BLaER1 treated with 17β-estradiol and CSF1 and Interleukin-3, amounts not matched to agents 10 nM and 100 nM (cell line): ENCODE data around the gene ANKRD44.

Experiments used
- H3K27ac ChIP-seq, 11 experiments: shearing (Covaris generic); formaldehyde crosslinking; 2 replicates each; pipeline ENCODE4 v1.8.1; 2022
- H3K27me3 ChIP-seq, 11 experiments: shearing (Covaris generic); formaldehyde crosslinking; 2 replicates each; pipeline ENCODE4 v1.8.1; 2022
- H3K36me3 ChIP-seq, 11 experiments: shearing (Covaris generic); formaldehyde crosslinking; 2 replicates each; pipeline ENCODE4 v1.8.1; 2022
- H3K4me1 ChIP-seq, 10 experiments: shearing (Covaris generic); formaldehyde crosslinking; 2 replicates each; pipeline ENCODE4 v1.8.1; 2022
- H3K4me2 ChIP-seq, 11 experiments: shearing (Covaris generic); formaldehyde crosslinking; 2 replicates each; pipeline ENCODE4 v1.8.1; 2022
- H3K4me3 ChIP-seq, 10 experiments: shearing (Covaris generic); formaldehyde crosslinking; 2 replicates each; pipeline ENCODE4 v1.8.1; 2022
- H3K9ac ChIP-seq, 11 experiments: shearing (Covaris generic); formaldehyde crosslinking; 2 replicates each; pipeline ENCODE4 v1.8.1; 2022
- H3K9me3 ChIP-seq, 11 experiments: shearing (Covaris generic); formaldehyde crosslinking; replicated peaks in 1 of 11; 2 replicates each; pipeline ENCODE4 v1.8.1; 2022
- H4K20me1 ChIP-seq, 11 experiments: shearing (Covaris generic); formaldehyde crosslinking; 2 replicates each; pipeline ENCODE4 v1.8.1; 2022
- Cebpa-rat ChIP-seq, 11 experiments: shearing (Covaris generic); IDR thresholded peaks; 2 replicates each; pipeline ENCODE4 v1.8.1; 2022

ANKRD44 gene

DNA sequence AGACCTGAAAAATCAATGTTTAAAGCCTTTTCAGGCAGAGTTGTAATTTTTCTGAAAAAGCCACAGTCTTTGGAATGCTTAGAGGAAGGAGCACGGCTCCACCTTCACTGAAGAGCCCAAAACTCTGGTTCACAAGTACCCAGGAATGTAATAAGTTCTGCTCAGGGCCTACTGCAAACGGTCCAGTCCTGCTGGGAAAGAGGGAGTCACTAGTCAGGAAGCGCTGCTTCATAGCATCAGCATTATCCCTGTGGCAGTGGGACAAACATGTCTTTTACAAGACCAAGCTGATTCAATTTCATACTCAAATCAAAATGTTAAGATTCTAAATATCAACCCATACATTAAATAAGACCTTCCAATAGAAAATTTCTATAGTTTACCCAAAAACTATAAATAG, 231.2 kb downstream of the ANKRD44 start:
- peaks cover 0 to 7% (median 0%) of the 10 kb centered on the region in 11 experiments; a peak in 1 of 22 replicates for H4K20me1 ChIP-seq
- no peak overlapping the region for H3K9ac ChIP-seq
- H3K4me1 ChIP-seq: peaks cover 0 to 26% (median 8%) of the 10 kb centered on the region in 10 experiments; a peak in 10 of 20 replicates
- H3K4me2 ChIP-seq: no peak overlapping the region
- TF ChIP-seq Cebpa-rat (IDR thresholded peaks at IDR 0.05): no peak
- H3K36me3 ChIP-seq: peaks cover 0 to 89% (median 0%) of the 10 kb centered on the region in 11 experiments; a peak in 9 of 22 replicates
- no peak overlapping the region for H3K27ac ChIP-seq
- no peak overlapping the region for H3K4me3 ChIP-seq
- peaks cover 0 to 13% (median 0%) of the 10 kb centered on the region in 11 experiments; a peak in 7 of 22 replicates for H3K9me3 ChIP-seq
- H3K27me3 ChIP-seq: no peaks in the 10 kb centered on the region

DNA sequence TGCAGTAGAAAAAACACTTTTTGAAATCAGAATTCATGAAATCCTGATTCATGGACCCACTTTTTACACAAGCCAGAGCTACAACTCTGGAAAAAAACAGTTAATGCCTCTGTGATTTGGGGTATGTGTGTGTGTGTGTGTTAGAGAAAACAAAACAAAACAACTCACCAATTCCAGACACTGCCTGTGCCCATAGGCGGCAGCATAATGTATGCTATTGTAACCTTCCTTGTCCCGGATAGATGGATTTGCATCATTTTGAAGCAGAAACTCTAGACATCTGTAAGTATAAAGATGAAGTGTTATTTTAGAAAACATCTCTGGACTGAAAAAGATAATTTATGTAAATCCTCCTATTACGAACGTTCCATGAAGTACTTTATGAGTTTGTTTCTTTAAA, 232.0 kb downstream of the ANKRD44 start:
- Histone ChIP-seq H4K20me1 (peaks cover 0 to 7% (median 0%) of the 10 kb centered on the region in 11 experiments; a peak in 1 of 22 replicates), H3K4me3 (no peak overlapping the region), H3K27ac (no peak overlapping the region), H3K27me3 (no peaks in the 10 kb centered on the region), H3K4me1 (peaks cover 2 to 26% (median 10%) of the 10 kb centered on the region in 10 experiments; a peak in 15 of 20 replicates), H3K9ac (no peak overlapping the region), H3K9me3 (peaks cover 0 to 13% (median 0%) of the 10 kb centered on the region in 11 experiments; a peak in 6 of 22 replicates), H3K36me3 (peaks cover 0 to 89% (median 0%) of the 10 kb centered on the region in 11 experiments; a peak in 9 of 22 replicates), H3K4me2 (no peak overlapping the region)
- no peak for TF ChIP-seq Cebpa-rat (IDR thresholded peaks at IDR 0.05)

DNA sequence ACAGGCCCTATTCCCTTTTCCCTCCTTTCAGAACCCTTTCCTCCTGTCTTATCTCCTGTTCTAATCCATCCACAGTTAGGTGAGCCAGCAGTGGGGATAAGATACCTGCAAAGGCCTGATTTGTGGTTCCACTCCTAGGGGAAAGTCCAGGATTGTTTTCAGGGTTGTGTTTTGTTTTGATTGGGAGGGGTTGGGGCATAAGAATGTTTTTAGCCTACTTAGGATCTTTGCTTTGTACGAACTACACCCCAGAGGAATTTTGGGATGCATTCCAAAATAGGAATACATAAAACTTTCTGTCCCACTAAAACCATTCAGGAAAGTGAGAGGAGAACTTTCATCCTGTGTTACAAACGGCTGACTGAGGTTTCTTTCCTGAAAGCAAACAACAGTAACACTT, 233.2 kb downstream of the ANKRD44 start:
- Histone ChIP-seq H3K4me3 (no peak overlapping the region), H3K27ac (no peak overlapping the region), H3K27me3 (no peaks in the 10 kb centered on the region), H3K9me3 (peaks cover 0 to 13% (median 0%) of the 10 kb centered on the region in 11 experiments; a peak in 6 of 22 replicates), H3K9ac (no peak overlapping the region), H3K4me2 (no peak overlapping the region), H3K4me1 (peaks cover 4 to 20% (median 11%) of the 10 kb centered on the region in 10 experiments; a peak in 15 of 20 replicates), H4K20me1 (peaks cover 0 to 7% (median 0%) of the 10 kb centered on the region in 11 experiments; a peak in 1 of 22 replicates), H3K36me3 (peaks cover 0 to 83% (median 0%) of the 10 kb centered on the region in 11 experiments; a peak in 9 of 22 replicates)
- TF ChIP-seq Cebpa-rat (IDR thresholded peaks at IDR 0.05): no peak

DNA sequence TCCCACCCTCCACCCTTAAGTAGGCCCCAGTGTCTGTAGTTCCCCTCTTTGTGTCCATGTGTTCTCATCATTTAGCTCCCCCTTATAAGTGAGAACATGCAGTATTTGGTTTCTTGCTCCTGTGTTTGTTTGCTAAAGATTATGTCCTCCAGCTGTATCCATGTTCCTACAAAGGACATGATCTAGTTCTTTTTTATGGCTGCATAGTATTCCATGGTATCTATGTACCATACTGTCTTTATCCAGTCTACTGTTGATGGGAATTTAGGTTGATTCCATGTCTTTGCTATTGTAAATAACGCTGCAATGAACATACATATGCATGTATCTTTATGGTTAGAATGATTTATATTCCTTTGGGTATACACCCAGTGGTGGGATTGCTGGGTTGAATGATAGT, 233.9 kb downstream of the ANKRD44 start:
- peaks cover 0 to 13% (median 0%) of the 10 kb centered on the region in 11 experiments; a peak in 6 of 22 replicates for H3K9me3 ChIP-seq
- no peak for TF ChIP-seq Cebpa-rat (IDR thresholded peaks at IDR 0.05)
- H3K4me1 ChIP-seq: peaks cover 2 to 19% (median 9%) of the 10 kb centered on the region in 10 experiments; a peak in 15 of 20 replicates
- peaks cover 0 to 7% (median 0%) of the 10 kb centered on the region in 11 experiments; a peak in 1 of 22 replicates for H4K20me1 ChIP-seq
- H3K27ac ChIP-seq: no peak overlapping the region
- H3K4me2 ChIP-seq: no peak overlapping the region
- no peaks in the 10 kb centered on the region for H3K27me3 ChIP-seq
- H3K4me3 ChIP-seq: no peak overlapping the region
- H3K36me3 ChIP-seq: peaks cover 0 to 82% (median 0%) of the 10 kb centered on the region in 11 experiments; a peak in 9 of 22 replicates
- H3K9ac ChIP-seq: no peak overlapping the region

DNA sequence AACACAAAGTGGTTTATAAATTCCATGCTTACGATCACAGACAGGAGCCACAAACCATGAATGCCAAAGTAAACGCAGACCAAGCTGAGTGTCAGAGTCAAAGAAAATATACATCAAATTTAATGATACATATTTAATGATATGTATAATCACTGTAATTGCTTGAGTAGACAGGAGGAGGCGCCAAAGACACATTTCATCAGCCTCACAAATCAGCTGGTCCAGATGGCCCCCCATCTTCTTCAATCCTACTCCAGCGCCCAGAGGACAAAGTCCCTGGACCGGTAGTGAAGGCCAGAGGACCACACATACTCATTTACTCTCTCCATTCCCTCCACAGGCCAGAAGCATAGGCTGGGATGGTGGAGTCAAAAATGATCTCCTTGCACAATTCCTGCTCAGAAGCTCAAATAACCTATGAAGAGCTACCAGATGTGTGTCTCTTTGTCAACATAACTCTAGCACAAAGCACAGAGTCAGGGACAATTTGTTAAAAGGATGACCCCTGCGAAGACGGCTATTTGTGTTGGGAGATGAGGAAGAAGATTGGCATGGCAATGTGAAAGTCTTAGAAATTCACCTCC, 234.7 kb downstream of the ANKRD44 start:
- Histone ChIP-seq H3K4me2 (no peak overlapping the region), H3K27me3 (no peaks in the 10 kb centered on the region), H3K9ac (no peak overlapping the region), H3K36me3 (peaks cover 0 to 78% (median 0%) of the 10 kb centered on the region in 11 experiments; a peak in 9 of 22 replicates), H3K4me3 (no peak overlapping the region), H3K4me1 (peaks cover 0 to 19% (median 7%) of the 10 kb centered on the region in 10 experiments; a peak in 13 of 20 replicates), H3K27ac (no peak overlapping the region), H4K20me1 (peaks cover 0 to 3% (median 0%) of the 10 kb centered on the region in 11 experiments; a peak in 1 of 22 replicates), H3K9me3 (peaks cover 0 to 13% (median 0%) of the 10 kb centered on the region in 11 experiments; a peak in 6 of 22 replicates)
- TF ChIP-seq Cebpa-rat (IDR thresholded peaks at IDR 0.05): no peak

DNA sequence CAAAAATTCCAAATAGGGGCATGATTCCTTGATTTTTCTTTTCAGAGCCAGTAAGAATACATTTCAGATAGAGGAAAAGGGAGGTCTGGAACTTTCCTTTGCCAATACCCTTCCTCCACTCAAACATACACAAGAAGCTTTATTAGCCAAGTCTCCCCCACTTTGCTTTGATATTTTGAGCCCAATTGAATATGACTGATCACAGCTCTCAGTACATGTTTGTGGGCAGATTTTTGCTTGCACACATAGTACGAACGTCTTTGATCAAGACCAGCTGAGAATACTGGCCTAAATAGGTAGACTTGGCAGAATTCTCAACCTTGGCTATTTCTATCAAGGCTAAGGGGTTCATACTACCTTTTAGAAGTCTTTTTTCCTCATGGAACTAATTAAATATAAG, 235.3 kb downstream of the ANKRD44 start:
- no peak overlapping the region for H3K27ac ChIP-seq

DNA sequence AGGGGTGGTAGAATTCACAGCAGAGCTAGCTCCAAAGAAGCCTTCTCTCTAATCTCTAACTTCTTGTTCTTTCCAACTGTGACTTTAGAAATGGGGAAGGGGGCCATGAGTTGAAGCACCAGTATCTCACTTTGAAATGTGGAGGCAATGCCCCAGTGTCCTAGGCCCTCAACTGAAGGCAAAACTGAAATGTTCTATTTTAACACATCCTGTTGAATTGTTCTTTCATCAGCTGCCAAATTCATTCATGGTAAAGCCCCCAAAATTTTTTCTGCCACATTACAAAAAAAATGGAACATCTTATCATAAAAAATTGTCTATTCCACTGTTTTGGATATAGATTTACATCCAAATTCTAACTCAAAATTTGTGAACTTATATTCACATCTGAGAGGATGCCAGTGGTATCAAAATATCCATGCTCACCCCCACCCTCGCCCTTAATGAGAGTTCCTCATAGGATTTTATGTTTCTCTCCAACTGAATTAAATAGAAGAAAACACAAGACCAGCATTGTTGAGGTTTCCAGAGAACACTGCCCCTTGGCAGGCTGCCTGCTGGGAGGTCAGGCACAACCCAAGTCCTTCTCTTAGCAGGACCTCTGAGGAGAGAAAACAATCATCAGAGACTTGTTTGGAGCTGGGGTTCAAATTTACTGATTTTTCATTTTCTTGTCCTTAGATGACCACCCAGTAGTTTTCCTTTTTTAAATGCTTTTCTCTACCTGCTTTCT, 236.7 kb downstream of the ANKRD44 start:
- Histone ChIP-seq H3K4me2 (peak overlapping the region in 3 of 11 experiments; percentile 20 to 33 (median 31); a peak in 4 of 22 replicates), H3K9ac (no peak overlapping the region), H3K4me3 (no peak overlapping the region), H3K36me3 (peaks cover 0 to 59% (median 0%) of the 10 kb centered on the region in 11 experiments; a peak in 9 of 22 replicates), H3K4me1 (peaks cover 0 to 16% (median 7%) of the 10 kb centered on the region in 10 experiments; a peak in 10 of 20 replicates), H3K9me3 (peaks cover 0 to 13% (median 0%) of the 10 kb centered on the region in 11 experiments; a peak in 6 of 22 replicates), H4K20me1 (no peaks in the 10 kb centered on the region), H3K27me3 (no peaks in the 10 kb centered on the region), H3K27ac (no peak overlapping the region)
- TF ChIP-seq Cebpa-rat (IDR thresholded peaks at IDR 0.05): no peak

More for the DNA sequence above, 235.3 kb downstream of the ANKRD44 start:
- H3K4me2 ChIP-seq: no peak overlapping the region
- H3K9ac ChIP-seq: no peak overlapping the region
- H3K27me3 ChIP-seq: no peaks in the 10 kb centered on the region
- no peak overlapping the region for H3K4me3 ChIP-seq
- H3K4me1 ChIP-seq: peaks cover 0 to 16% (median 7%) of the 10 kb centered on the region in 10 experiments; a peak in 10 of 20 replicates
- no peak for TF ChIP-seq Cebpa-rat (IDR thresholded peaks at IDR 0.05)
- no peaks in the 10 kb centered on the region for H4K20me1 ChIP-seq
- H3K36me3 ChIP-seq: peaks cover 0 to 73% (median 0%) of the 10 kb centered on the region in 11 experiments; a peak in 9 of 22 replicates
- peaks cover 0 to 13% (median 0%) of the 10 kb centered on the region in 11 experiments; a peak in 6 of 22 replicates for H3K9me3 ChIP-seq

DNA sequence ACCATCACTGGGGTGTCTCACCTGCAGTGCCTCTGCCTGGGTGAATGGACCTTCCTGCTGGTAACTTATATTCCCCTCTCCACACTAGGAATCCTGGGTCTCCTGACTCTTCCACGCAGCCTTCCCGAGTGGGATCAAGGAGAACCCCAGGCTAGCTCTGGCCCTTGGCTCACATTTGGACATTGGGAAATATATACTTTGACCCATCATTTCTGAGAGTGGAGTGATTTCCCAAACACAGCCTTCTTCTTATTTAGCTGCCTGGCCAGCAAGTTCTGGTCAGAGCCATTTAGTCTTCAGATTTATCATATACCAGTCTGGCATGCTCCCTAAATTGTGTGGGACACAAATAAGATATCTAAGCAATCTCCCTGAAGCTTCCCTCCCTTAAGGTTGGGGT, 237.3 kb downstream of the ANKRD44 start:
- Histone ChIP-seq H4K20me1 (no peaks in the 10 kb centered on the region), H3K9me3 (peaks cover 0 to 13% (median 0%) of the 10 kb centered on the region in 11 experiments; a peak in 6 of 22 replicates), H3K4me1 (peaks cover 0 to 16% (median 7%) of the 10 kb centered on the region in 10 experiments; a peak in 10 of 20 replicates), H3K4me2 (peak overlapping the region in 3 of 11 experiments; percentile 20 to 33 (median 31); a peak in 3 of 22 replicates), H3K27ac (no peak overlapping the region), H3K36me3 (peaks cover 0 to 53% (median 0%) of the 10 kb centered on the region in 11 experiments; a peak in 9 of 22 replicates), H3K4me3 (no peak overlapping the region), H3K9ac (no peak overlapping the region), H3K27me3 (no peaks in the 10 kb centered on the region)
- TF ChIP-seq Cebpa-rat (IDR thresholded peaks at IDR 0.05): no peak
